Erythroblast (primary cell): ENCODE measurements around the gene FEM1C.

ENCODE experiments used
- GATA1 ChIP-seq: IDR thresholded peaks from 2 replicates; pipeline ENCODE4 v1.6.1; 2011; ENCODE audit warnings: low read depth, mild to moderate bottlenecking, control low read depth, low read length, moderate library complexity
- POLR2A ChIP-seq: IDR thresholded peaks from 2 replicates; pipeline ENCODE4 v1.6.1; 2011; ENCODE audit warnings: mild to moderate bottlenecking, low read length

GRCh38 chr5:115520191-115520590 is 24.4 kb downstream of the FEM1C start:
- TF ChIP-seq POLR2A: no peak
- no peak for TF ChIP-seq GATA1
